Esophagus squamous epithelium (tissue), 4 donors: ENCODE measurements around the gene SLC30A7.

Experiments used
- CTCF ChIP-seq, 6 experiments: fragments of 450-650 bp in 4 of 6; fragments of 200-600 bp in 2 of 6; sonication (generic) in 2 of 6; IDR thresholded peaks; one replicate each; pipeline ENCODE4 v1.5.1; 2016 to 2019; ENCODE audit warnings: antibody characterized with exemption in 6 of 6, mild to moderate bottlenecking in 4 of 6, moderate library complexity in 4 of 6
- POLR2A ChIP-seq, 4 donors: fragments of 450-650 bp; IDR thresholded peaks; one replicate each; pipeline ENCODE4 v1.6.1; 2017; ENCODE audit warnings: antibody characterized with exemption in 4 of 4, mild to moderate bottlenecking in 4 of 4, moderate library complexity in 3 of 4

- TF ChIP-seq CTCF (IDR thresholded peaks at IDR 0.05) = no peak
- TF ChIP-seq POLR2A (IDR thresholded peaks at IDR 0.05) = no peak
Measured at GRCh38 chr1:100907887-100908286, 12.0 kb downstream of the SLC30A7 start.
